Measurements from ENCODE around the gene OR2A7.
"Not testable (repeated sequence)": the region's sequence is repeated elsewhere in the genome, so short reads cannot be mapped to it uniquely, and the experiment has no call there.

DNA sequence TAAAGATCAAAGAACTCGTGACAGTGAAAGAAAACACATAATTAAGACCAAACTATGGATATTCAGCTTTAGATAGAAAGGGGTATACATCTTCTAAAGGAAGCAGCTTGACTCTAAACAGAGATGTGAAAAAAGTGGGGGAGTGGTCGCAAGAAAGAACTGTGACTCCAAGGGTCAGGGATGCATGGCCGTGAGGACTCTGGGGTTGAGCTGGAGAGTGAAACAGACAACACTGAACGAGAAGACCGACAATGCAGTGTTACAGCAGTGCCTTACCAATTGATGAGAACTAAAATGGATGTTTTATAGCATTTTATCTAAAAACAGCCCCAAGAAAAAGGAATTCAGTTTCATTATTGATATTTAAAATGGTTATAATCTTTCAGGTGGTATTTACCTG lies 39.0 kb upstream of the OR2A7 start:
- TF ChIP-seq EZH2 (IDR thresholded peaks at IDR 0.05; ENCODE audit: insufficient read depth, poor library complexity, severe bottlenecking); EZH2phosphoT487 (IDR thresholded peaks at IDR 0.05; ENCODE audit: insufficient read depth, low read depth): not testable (repeated sequence)

Measured in GM23248 (cell line).